ENCODE measurements around the gene HDC.

Gene HDC

DNA sequence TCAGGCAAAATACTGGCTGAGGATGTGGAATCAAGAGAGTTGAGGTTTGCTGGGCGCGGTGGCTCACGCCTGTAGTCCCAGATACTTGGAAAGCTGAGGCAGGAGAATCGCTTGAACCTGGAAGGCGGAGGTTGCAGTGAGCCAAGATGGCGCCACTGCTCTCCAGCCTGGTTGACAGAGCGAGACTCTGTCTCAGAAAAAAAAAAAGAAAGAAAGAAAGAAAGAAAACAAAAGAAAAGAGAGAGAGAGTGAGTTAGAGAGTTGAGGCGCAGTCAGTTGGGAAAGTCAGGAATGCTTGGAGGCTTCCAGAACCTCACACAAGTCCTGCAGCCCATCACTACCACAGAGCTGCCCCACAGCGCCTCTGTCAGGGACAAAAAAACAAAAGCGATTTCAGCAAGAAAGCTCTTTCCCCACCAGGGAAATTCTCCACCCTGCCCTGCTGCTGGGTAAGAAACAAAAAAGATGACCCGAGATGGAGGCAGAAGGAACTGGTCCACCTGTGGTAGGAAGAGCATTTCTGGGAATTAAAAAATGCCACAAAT, 13.8 kb downstream of the HDC start:
- DNase-seq: no peak

DNA sequence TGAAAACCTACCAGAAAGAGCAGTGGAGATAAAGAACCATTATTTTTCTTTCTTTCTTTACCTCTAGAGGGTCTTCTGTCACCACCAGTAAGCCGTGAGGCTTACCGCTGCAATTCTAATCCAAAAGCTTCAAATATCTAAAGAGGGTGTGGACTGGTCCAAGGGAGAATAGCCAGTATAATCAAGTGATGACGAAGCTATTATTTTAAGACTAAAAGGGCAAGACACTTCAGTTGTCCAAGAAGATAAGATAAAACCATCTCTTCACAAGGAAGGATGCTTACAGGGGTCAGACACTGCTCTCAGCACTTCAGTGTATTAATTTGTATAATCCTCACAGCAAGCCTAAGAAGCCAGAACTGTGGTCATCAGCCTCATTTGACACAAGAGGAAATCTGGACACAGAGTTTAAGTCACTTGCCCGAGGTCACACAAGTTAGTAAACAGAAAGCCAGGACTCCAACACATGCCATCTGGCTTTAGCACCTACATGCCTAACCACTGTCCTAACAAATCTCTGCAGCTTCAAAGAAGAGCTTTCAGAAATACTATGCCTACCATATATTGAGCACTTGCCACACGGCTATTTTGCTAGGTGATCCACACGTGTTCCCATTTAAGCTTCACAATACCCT, 14.6 kb downstream of the HDC start:
- no peak for DNase-seq

GRCh38 chr15:50249704-50250103, 15.8 kb downstream of the HDC start:
- DNase-seq: no peak

GRCh38 chr15:50248994-50249582, 16.4 kb downstream of the HDC start:
- DNase-seq: no peak

DNA sequence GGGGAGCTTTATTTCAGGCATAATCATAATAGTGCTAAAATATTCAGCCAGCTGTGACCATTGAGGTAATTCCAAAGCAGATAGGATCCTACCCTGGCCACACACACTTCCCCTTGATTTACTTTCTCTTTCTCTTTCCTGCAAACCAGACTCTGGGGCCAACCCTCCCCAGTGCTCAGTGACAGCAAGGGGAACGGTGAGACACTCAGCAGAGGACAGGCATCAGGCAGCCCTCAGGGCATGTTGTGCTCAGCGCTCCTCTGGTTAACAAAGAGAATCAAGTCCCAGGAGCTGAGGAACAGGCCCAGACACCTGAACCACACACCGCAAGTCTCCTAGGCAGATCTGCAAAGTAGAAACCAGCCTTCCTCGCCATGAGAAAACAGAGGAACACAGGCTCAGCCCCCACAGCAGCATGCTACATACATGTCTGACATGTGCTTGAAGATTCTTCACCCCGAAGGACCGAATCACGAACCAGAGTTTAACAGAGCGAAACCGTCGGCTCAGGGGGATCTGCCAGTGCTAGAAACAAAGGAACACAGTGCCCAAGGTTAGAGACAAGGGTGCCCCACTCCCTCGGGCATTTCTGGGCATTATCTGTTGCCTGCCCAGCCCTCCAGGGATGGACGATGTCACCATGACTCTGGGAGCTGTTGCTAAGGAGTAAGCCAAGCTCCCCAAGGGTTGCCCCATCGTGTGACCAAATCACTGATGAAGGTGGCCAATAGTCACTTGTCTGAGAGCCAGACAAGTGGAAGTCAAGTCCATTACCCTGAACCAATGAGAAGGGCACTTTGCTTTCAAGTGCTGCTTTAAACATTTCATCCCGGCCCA, 17.5 kb downstream of the HDC start:
- DNase-seq: no peak

- DNase-seq: no peak
Measured at GRCh38 chr15:50246631-50247030, 18.9 kb downstream of the HDC start.

DNA sequence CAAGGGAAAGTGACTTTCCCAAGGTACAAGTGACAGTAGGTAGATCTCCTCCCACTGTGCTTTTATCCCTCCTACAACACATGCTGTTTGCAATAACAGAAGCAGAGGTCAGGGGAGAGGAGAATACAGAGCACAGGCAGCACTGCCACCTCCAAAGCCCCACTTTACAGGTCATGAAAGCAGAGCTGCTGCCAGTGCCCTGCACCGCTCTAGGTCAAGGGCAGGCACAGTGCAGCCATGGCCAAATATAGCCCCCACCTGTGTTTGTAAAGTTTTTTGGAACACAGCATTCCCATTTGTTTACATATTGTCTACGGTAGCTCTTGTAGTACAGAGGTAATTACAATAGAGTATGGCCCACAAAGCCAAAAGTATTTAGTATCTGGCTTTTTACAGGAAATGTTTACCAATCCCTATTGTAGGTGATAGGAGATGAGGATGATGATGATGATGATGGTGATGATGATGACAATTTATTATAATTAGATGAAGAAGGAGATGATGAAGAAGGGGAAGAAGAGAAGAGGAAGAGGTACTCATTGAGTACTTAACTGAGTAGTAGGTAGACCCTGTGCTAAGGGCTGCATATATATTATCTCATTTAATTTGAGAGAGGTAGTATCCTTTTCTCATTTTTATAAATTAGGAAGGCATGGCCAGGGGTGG, 20.4 kb downstream of the HDC start:
- DNase-seq: no peak

- DNase-seq: no peak
Measured at GRCh38 chr15:50244153-50244552, 21.4 kb downstream of the HDC start.

GRCh38 chr15:50241684-50242450, 23.7 kb downstream of the HDC start:
- DNase-seq: no peak

DNA sequence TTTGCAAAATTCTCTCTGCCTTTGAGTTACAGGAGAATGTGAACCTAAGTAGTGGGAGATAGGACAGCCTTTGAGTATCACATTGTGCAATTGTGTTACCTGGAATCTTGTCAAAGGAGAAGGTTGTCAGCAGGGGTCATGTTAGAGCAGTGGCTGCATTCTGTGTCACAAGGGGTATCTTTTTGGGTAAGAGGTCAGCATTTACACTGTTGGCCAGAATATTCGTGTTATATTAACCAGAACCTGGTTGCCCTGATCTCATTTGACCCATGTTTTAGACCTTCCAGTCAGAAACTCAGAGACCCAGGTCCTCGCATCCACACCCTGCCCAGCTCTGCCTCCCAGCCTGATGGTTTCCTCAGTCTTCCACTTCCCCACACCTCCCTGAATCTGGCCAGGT, 27.3 kb downstream of the HDC start:
- no peak for DNase-seq

GRCh38 chr15:50236433-50236832, 29.1 kb downstream of the HDC start:
- DNase-seq: no peak

DNA sequence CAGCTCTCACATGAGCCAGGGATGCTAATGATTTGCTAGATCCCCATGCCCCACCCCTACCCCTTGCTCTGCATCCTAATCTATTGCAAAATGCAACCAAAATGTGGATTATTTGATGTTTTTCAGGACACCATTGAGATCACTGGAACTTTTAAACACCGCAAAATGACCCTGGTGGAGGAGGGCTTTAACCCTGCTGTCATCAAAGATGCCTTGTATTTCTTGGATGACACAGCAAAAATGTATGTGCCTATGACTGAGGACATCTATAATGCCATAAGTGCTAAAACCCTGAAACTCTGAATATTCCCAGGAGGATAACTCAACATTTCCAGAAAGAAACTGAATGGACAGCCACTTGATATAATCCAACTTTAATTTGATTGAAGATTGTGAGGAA, 29.7 kb downstream of the HDC start:
- DNase-seq: no peak

DNA sequence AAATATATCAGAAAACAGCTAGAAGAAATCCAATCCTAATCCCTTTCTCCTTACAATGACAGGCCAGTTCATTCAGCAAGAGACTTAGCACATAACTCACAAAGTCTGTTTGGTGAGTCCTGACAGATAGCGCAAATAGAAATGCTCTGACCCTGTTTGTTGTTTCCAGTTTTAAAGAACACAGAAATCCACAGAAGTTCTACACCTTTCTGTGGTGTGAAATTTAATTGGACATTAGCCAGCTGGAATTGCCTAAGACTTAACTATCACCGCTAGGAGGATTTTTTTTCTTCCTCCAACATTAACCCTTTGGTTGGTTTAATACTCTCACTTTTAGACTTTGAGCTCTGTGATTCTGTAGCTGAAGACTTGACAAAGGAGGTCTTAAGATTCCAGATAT, 30.8 kb downstream of the HDC start:
- no peak for DNase-seq

DNA sequence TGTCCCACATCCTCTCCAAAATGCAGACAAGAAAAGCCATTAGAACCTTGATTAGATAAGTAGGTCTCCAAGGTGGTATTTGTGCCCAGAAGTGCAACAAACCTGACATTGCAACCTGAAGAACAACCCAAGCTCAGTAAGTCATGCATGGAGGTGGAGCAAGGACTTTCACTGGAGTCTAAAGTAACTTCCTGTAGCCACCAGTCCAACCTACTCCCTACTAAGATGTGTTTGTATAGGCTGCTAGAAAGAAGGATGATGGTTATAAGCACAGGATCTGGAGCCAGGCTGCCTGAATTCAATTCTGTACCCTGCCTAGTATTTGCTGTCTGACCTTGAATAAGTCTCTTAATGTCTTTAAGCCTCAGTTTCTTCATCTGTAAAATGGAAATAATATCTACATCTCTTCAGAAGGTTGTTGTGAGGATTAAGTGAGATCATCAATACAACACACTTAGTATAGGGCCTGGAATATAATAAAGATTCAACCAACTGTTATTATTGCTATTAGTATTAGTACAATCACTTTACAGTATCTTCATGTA, 32.3 kb downstream of the HDC start:
- DNase-seq: no peak

DNA sequence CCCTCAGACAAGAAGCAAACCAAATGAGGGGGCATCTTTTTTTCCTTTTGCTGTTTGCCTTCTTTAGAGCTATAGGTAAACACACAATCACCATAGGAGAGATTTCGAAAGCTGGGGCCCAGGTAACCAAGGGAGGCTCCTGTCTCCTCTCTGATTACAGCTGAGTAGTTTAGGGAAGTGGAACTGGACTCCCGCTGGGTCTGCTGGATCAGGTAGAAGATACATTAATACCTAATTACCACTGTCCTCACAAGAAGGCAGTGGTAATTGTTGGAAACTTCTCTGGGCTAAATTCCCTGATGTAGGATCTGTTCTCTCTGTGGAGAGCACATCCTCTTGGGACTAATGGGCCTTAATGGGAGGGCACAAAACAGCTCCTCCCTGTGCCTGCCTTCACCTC, 32.7 kb downstream of the HDC start:
- DNase-seq: no peak

DNA sequence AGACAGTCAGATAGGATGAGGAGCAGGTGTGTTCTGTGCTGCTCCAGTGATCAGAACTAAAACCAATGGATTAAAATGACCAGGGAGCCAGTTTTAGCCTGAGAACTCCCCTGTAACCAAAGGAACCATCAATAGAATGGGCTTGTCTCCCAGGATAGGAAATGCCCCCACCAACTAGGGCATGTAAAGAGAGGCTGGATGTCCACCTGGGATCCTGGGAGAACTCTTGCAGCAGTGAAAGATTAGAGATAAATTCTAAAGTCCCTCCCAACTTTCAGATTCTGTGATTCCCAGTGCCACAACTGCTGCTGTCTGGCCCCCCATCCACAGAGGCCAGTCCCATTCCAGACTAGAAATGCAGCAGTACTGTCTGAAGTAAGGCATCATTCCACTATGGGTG, 33.8 kb downstream of the HDC start:
- no peak for DNase-seq

DNA sequence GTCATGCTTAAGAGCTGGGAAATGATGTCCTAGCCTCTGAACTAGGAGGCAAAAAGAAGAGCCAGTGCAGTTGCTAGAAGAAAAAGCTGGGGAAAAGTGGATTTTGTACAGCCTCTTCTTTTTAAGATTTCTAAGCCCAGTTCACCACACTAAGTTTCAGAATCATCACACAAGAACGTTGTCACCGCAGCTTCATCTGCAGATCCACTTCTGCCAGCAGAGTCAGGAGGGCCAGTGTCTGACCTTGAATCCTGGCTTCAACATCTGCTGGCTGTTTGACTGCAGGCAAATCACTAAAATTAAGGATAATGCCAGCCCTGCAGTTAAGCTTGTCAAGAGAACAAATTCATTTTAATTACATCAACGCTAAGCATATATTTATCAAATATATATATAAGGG, 36.2 kb downstream of the HDC start:
- DNase-seq: no peak

GRCh38 chr15:50228866-50229265, 36.7 kb downstream of the HDC start:
- no peak for DNase-seq

DNA sequence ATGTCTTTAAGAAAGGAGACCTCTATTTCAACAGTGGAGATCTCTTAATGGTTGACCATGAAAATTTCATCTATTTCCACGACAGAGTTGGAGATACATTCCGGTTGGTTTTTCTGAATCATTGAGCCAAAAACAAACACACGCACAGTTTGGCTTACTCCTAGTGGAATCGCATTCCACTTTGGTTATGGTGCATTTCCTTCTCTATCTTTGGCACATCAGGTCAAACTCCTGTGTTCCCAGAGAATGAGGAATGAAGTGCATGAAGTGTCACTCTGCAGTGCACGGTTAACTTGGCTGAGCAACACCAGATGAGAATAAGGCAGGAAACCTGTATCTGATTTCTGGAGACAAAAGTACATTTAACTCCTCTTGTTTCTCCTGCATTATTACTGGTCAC, 38.5 kb downstream of the HDC start:
- no peak for DNase-seq

DNA sequence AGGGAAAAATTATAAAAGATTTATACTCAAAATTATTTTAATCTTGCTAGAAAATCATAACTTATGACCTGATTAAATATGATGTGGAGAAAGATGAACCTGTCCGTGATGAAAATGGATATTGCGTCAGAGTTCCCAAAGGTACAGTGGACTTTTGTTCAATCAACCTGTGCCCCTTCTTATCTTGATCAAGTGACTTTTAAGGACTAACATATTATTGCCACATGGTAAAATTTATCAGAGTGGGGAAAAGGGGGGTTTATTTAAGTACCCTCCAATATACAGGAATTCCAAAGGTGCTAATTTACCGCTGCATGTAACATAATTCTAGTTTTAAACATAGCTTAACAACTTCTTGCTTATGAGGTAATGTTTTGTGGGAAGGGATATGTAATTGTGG, 39.6 kb downstream of the HDC start:
- DNase-seq: no peak

DNA sequence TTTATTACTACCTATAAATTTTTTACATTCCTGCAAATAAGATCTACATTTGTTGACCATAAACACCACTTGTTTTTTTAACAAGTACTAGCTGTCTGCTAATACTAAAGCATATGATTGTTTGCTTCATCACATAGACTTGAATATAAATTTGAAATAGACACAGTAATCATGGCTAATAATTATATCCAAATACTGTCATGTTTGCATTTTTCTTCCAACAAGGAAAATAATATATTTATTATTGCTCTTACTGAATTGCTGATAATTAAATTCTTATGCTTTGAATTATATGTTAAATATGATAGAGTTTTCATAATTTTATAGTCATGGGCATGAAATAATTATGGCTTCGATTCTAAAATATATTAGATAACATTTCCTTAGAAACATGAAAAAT, 40.5 kb downstream of the HDC start:
- DNase-seq: no peak

DNA sequence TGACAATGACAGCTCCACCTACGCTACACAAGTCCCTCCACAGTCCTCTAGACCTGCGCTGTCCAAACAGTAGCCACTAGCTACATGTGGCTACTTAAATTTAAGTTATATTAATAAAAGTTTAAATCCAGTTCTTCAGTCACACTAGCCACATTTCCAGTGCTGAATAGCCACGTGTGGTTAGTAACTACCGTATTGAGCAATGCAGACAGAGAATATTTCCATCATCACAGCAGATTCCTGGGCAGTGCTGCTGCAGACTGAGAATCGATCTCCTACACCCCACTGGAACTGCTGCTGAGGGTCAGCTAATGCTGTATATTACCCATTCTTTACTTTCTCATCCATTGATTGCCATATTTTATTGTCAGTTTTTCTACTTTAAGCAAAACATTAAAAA, 40.9 kb downstream of the HDC start:
- no peak for DNase-seq
